ENCODE measurements around the gene FGFR4.

FGFR4 gene

DNA sequence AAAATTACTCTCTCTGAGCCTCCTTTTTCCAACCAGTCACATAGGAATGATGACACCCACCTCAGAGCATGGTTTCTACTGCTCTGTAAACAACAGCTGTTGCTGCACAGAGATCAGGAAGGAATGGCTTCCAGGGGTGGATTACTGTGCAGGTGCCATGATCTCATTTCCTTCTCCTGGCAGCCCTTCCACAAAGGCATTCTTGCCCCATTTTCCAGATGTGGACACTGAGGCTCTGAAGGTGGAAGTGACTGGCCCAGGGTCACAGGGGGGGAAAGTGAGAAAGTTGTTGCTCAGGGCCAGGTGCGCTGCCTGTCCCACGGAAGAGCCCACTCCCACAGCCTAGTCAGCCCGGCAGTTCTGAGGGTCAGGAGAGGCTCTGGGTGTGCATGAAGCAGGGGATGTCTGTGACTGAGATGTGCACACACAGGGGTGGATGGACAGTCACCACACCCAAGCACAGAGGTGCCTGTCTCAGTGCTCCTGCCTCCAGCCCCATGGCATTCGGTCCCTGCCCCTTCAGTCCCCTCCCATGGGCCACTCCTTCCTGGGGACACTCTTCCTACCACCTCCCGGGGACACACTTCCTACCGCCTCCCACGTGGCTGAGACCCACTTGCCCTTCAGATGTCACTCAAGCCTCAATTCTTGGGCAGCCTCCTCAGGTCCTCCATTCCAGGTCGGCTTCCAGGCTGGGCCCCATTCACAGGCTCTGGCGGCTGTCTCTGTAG is 17.0 kb downstream of the FGFR4 start:
- Histone ChIP-seq H3K4me1 (ENCODE audit: insufficient read depth, low read length) (peaks cover 22% of the 10 kb centered on the region; the same call in 1 of the 2 replicates), H3K9ac (ENCODE audit: low read depth, low read length) (no peak overlapping the region), H3K9me3 (ENCODE audit: control insufficient read depth, insufficient read depth, low read length) (no peaks in the 10 kb centered on the region), H3K36me3 (ENCODE audit: insufficient read depth, low read length) (no peaks in the 10 kb centered on the region)

DNA sequence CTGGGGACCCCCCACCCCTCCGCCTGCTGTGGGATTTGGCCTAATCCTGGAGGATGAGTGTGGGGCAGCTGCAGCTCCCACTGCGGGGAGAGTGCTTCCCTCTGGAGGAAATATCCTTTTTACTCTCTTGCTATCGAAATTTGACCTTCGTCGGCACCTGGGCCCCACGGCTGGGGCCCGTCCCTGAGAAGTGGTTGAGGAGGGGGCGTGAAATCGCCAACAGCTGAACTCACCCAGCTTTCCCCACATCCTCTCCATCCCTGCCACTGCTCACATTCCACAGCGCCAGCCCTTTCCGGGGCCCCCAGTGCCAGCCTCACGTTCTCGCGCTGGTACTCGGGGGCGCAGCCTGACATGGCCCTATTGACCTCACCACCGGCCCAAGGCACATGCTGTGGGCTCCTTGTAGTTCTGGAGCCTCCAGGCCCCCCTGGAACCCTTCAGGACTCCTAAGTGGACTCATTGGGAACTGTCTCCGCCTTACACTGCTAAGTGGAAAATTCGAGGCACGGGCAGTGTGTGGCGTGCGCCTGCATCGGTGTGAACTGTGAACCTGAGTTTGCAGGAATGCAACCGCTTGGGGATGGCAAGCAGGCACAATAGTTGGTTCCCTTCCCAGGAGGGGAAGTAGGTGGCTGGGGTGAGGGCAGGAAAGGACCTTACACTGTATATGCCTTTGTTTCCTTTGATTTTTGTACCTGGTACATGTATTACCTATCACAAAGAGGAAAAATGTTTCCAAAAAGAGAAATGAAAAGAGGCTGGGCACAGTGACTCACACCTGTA is 19.2 kb downstream of the FGFR4 start:
- no peaks in the 10 kb centered on the region for H3K9me3 ChIP-seq (ENCODE audit: control insufficient read depth, insufficient read depth, low read length)

DNA sequence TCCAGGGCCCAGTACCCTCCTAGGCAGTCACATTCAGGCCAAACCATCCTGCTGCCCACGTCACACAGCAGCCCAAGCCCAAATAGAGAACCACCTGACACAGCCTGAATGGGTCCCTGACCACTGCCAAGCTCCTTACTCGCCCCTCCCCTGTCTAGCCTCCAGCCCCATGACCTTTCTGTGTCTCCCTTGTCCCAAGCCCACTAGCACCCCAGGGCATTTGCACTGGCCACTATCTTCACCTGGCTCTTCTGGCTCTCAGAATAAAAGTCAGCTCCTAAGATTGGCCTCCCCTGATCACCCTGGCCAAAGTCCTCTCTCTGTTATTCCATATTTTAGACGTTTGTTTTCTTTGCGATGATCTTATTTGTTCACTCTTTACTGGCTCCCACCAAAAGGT is 20.4 kb downstream of the FGFR4 start:
- Histone ChIP-seq H3K4me1 (ENCODE audit: insufficient read depth, low read length) (peaks cover 9% of the 10 kb centered on the region; the same call in 1 of the 2 replicates), H3K9me3 (ENCODE audit: control insufficient read depth, insufficient read depth, low read length) (no peaks in the 10 kb centered on the region), H3K36me3 (ENCODE audit: insufficient read depth, low read length) (no peaks in the 10 kb centered on the region), H3K9ac (ENCODE audit: low read depth, low read length) (no peak overlapping the region)

More for the DNA sequence above, 19.2 kb downstream of the FGFR4 start:
- Histone ChIP-seq H3K9ac (ENCODE audit: low read depth, low read length) (no peak overlapping the region), H3K36me3 (ENCODE audit: insufficient read depth, low read length) (no peaks in the 10 kb centered on the region), H3K4me1 (ENCODE audit: insufficient read depth, low read length) (peaks cover 9% of the 10 kb centered on the region; the same call in 1 of the 2 replicates)

DNA sequence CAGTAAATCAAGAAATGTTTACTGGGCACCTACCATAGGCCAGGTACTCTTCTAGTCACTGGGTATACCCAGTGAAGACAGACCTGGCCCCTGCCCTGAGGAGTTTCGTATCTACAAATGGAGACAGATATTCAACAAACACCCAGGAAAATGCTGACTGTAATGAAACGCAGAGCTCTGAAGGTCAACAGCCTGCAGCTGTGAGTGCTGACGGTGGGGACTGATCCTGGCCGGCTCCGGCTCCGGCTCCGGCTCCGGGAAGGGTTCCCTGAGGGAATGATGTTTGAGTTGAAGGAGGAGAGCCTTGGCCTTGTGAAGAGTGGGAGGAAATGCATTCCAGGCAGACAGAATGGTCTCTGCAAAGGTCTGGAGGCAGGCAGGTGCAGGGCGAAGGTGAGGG is 23.1 kb downstream of the FGFR4 start:
- Histone ChIP-seq H3K9me3 (ENCODE audit: control insufficient read depth, insufficient read depth, low read length) (no peaks in the 10 kb centered on the region), H3K4me1 (ENCODE audit: insufficient read depth, low read length) (peaks cover 9% of the 10 kb centered on the region; the same call in 1 of the 2 replicates), H3K36me3 (ENCODE audit: insufficient read depth, low read length) (no peaks in the 10 kb centered on the region), H3K9ac (ENCODE audit: low read depth, low read length) (no peak overlapping the region)

DNA sequence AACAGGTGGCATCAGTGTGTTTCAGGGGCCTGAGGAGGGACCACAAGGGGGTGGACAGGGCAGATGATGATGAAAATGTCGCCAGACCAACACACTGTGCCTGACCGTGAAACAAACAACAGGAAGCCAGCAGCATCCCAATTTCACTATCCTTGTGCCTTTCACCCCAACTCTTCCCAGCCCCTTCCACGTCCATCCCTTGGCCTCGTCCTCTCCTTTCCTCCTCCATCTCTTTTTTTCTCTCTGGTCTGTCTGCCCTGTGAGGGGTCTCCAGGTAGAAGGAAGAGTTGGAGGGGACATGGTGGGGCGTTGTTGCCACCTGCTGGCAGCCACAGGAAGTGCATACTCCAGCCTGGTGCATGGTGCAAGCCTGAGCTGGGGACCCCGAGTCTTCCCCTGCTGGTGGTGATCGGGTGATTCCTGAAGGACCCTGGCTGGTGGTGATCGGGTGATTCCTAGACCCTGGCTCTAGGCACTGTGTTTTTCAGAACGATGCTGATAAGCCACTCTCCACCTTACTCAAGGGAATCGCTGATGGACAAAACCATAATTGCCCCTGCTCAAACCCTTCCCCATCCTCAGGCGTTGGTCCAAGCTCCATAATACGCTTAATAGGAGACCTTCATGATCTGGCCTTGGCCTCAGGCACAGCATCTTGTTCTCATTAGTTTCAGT is 25.1 kb downstream of the FGFR4 start:
- Histone ChIP-seq H3K4me1 (ENCODE audit: insufficient read depth, low read length) (no peaks in the 10 kb centered on the region; the same call in 1 of the 2 replicates), H3K9me3 (ENCODE audit: control insufficient read depth, insufficient read depth, low read length) (no peaks in the 10 kb centered on the region), H3K9ac (ENCODE audit: low read depth, low read length) (no peak overlapping the region), H3K36me3 (ENCODE audit: insufficient read depth, low read length) (no peaks in the 10 kb centered on the region)

DNA sequence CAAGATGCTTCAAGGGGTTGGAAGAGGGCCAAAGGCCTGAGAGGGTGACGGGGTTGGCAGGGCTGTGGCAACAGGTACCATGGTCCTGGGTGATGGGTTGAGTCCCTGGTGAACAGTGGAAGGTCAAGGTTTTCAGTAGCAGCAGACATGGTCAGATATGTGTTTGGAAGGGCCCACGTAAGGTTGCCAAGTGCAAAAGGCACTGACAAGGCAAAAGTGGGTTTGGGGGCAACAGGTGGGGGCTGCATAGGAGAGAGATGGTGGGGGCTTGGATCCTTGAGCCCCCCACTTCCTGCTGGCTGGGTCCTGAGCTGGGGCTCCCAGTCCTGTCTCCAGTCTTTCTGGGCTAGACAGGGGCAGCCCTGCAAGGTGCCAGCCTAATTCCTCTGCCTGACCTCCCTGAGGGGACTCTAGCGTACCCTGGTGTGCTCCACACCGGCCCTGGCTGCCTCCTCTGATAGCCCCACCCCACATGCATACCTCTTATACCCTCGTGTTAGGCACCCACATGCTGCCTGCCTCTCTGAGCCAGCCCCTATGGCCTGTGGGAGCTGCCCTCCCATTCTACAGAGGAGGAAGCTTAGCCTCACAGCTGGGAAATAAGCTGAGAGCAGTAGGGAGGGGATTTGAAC is 26.0 kb downstream of the FGFR4 start:
- H3K9ac ChIP-seq (ENCODE audit: low read depth, low read length) = no peak overlapping the region
- H3K9me3 ChIP-seq (ENCODE audit: control insufficient read depth, insufficient read depth, low read length) = no peaks in the 10 kb centered on the region
- H3K36me3 ChIP-seq (ENCODE audit: insufficient read depth, low read length) = no peaks in the 10 kb centered on the region
- no peaks in the 10 kb centered on the region; the same call in 1 of the 2 replicates for H3K4me1 ChIP-seq (ENCODE audit: insufficient read depth, low read length)

DNA sequence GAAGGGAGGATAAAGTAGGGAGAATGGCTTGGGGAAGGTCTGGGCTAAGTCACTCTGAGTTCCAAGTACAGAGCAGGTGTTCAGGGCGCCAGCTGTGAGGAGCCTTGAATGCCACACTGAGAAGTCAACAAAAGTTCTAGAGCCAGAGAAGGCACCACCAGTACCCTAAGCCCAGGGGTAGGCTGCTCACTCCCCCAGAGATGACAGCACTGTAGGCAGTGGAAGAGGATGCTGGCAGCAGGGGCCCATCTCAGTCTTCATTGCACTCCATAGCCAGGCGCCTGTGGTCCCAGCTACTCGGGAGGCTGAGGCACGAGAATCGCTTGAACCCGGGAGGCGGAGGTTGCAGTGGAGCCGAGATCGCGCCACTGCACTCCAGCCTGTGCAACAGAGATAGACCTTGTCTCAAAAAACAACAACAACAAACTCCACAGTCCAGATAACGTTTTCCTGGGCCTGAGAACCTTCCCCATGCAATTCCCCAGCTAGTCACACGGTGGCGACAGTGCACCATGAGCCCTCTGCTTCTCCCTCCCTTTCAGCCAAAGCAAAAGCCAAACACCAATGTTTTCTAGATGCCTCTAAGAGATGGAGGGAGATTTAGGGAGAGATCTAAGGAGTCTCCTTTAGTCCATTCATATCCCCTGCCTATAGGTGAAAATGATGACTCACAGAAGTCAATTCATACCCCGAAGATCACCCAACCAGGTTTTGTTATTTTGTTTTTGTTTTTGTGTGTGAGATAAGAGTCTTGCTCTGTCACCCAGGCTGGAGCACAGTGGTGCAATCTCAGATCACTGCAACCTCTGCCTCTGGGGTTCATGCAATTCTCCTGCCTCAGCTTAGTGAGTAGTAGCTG is 27.1 kb downstream of the FGFR4 start:
- no peaks in the 10 kb centered on the region for H3K36me3 ChIP-seq (ENCODE audit: insufficient read depth, low read length)
- no peak overlapping the region for H3K9ac ChIP-seq (ENCODE audit: low read depth, low read length)
- no peaks in the 10 kb centered on the region; the same call in 1 of the 2 replicates for H3K4me1 ChIP-seq (ENCODE audit: insufficient read depth, low read length)
- no peaks in the 10 kb centered on the region for H3K9me3 ChIP-seq (ENCODE audit: control insufficient read depth, insufficient read depth, low read length)

DNA sequence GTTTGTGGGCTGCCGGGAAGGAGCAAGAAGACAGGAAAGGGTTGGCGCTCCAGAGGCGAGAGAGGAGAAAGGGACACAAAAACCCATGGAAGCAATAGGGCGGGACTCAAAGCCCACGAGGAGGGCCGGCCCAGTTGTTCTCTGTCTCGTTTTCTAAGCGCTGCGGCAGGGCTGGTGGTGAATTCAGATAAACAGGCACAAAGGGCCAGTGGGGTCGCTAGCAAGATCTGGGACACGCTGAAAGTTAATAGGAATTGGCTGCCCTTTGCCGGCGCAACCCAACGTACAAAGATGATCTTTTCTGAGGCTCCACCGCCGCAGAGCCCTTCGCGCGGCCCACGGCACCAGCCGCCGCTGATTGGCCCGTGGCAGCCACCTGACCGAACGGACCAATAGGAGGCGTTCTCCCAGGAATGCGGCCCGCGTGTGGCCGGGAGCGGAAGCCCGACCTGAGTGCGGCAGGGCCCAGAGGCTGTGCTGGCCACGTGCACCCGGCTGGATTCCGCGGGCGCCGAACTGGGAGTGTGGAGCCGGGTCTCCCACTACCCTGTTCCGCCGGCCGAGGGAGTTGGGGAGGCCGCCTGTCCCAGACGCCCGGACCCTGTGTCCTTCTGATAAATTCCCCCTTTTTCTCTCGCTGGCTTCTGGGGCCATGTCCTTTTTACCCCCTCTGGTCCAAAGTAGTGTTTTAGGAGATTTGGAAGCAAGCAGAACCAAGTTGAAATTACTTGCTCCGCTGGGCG is 30.1 kb downstream of the FGFR4 start:
- H3K4me1 ChIP-seq (ENCODE audit: insufficient read depth, low read length) = no peaks in the 10 kb centered on the region; the same call in 1 of the 2 replicates
- peak overlapping the region; percentile 11; the same call in 1 of the 2 replicates for H3K9ac ChIP-seq (ENCODE audit: low read depth, low read length)
- no peaks in the 10 kb centered on the region for H3K9me3 ChIP-seq (ENCODE audit: control insufficient read depth, insufficient read depth, low read length)
- no peaks in the 10 kb centered on the region for H3K36me3 ChIP-seq (ENCODE audit: insufficient read depth, low read length)

DNA sequence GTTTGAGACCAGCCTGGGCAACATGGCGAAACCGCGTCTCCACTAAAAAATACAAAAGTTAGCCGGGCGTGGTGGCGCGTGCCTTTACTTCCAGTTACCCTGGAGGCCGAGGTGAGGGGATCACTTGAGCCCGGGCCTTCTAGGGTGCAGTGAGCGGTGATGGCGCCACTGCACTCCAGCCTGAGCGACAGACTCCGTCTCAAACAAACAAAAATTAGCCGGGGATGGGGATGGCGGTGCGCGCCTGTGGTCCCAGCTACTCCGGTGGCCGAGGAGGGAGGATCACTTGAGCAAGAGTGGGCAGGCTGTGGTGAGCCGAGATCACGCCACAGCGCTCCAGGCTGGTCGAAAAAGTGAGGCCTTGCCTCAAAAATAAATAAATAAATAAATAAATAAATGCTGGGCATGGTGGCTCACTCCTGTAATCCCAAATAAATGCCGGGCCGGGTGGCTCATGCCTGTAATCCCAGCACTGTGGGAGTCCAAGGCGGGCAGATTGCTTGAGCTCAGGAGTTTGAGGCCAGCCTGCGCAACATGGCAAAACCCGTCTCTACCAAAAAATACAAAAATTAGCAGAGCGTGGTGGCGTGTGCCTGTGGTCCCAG is 30.8 kb downstream of the FGFR4 start:
- Histone ChIP-seq H3K36me3 (ENCODE audit: insufficient read depth, low read length) (no peaks in the 10 kb centered on the region), H3K9ac (ENCODE audit: low read depth, low read length) (no peak overlapping the region), H3K4me1 (ENCODE audit: insufficient read depth, low read length) (no peaks in the 10 kb centered on the region; the same call in 1 of the 2 replicates), H3K9me3 (ENCODE audit: control insufficient read depth, insufficient read depth, low read length) (no peaks in the 10 kb centered on the region)

DNA sequence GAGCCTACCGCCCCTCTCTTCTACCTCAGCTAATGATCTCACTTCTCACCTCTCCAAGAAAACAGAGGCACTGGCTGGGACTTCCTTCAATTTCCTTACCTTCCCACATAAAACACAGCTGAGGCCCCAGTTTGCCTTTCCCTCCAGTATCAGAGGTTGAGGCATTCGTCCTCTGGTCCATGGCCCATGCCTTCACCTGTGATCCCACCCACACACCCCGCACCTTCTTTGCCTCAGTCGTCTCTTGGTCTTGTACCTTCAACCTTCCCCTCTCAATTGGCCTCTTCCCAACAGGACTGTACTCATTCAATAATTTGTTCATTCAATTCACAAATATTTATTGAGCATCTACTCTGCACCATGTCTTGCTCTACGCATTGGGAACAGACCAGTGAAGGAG is 35.9 kb downstream of the FGFR4 start:
- H3K36me3 ChIP-seq (ENCODE audit: insufficient read depth, low read length) = no peaks in the 10 kb centered on the region
- H3K9ac ChIP-seq (ENCODE audit: low read depth, low read length) = no peak overlapping the region
- H3K9me3 ChIP-seq (ENCODE audit: control insufficient read depth, insufficient read depth, low read length) = no peaks in the 10 kb centered on the region
- peaks cover 7% of the 10 kb centered on the region for H3K4me1 ChIP-seq (ENCODE audit: insufficient read depth, low read length)

DNA sequence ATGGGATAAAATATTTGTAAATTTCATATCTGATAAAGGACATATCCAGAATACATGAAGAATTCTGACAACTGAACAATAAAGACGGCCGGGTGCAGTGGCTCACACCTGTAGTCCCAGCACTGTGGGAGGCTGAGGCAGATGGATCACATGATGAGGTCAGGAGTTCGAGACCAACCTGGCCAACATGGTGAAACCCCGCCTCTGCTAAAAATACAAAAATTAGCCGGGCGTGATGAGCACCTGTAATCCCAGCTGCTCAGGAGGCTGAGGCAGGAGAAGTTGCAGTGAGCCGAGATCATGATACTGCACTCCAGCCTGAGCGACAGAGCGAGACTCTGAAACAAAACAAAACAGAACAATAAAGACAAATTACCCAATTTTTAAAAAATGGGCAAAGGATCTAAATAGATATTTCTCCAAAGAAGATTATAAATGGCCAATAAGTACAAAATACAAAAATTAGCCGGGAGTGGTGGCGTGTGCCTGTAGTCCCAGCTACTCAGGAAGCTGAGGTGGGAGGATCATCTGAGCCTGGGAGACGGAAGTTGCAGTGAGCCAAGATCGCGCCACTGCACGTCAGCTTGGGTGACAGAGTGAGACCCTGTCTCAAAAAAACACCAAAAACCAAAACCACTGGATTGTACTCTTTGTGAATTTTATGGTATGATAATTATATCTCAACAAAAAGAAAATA is 37.2 kb downstream of the FGFR4 start:
- no peaks in the 10 kb centered on the region for H3K36me3 ChIP-seq (ENCODE audit: insufficient read depth, low read length)
- H3K4me1 ChIP-seq (ENCODE audit: insufficient read depth, low read length) = peaks cover 7% of the 10 kb centered on the region
- H3K9me3 ChIP-seq (ENCODE audit: control insufficient read depth, insufficient read depth, low read length) = no peaks in the 10 kb centered on the region
- no peak overlapping the region for H3K9ac ChIP-seq (ENCODE audit: low read depth, low read length)

DNA sequence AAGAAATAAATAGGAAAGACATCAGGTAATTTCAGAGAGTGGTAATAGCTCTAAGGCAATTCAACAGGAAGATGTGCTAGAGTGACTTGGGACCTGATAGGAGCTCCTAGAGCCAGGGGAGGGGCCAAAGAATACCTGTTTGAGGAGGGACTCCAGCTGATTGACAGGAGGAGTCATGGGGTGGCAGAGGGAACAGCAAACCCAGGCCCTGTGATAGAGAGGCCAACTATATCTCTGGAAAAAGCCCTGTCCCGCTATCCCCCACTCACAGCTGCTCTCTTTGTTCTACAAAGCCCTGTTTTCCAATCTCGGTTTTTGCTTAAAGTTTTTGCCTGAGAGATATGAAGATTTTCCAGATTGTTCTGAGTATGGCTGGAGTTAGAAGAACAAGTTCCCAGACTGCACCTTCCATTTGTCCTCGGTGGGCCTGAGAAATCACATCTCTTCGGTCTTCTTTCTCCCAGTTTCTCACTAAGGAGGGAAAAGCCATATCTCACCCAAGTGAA is 37.8 kb downstream of the FGFR4 start:
- Histone ChIP-seq H3K9me3 (ENCODE audit: control insufficient read depth, insufficient read depth, low read length) (no peaks in the 10 kb centered on the region), H3K9ac (ENCODE audit: low read depth, low read length) (no peak overlapping the region), H3K36me3 (ENCODE audit: insufficient read depth, low read length) (no peaks in the 10 kb centered on the region), H3K4me1 (ENCODE audit: insufficient read depth, low read length) (peaks cover 7% of the 10 kb centered on the region)
